Tracheal epithelial cell (primary cell): ENCODE data around the gene OPN3. TPM values are rescaled to one million over a fixed set of nuclear protein-coding genes. Genes with fewer than 3 reads are reported as not detected.

Experiments
- total RNA-seq: library from RNA; depleted of rRNA; stranded (reverse); fragments of >200 nt; gene quantifications from 2 replicates; pipeline ENCODE4 v1.2.1, GENCODE V29; 2014

OPN3 gene
- total RNA-seq = 36.0 and 39.8 TPM in 2 replicates

GRCh38 chr1:241640149-241640866, at the start of gene OPN3, which contains the start of gene CHML:
TSS of gene OPN3 (minus strand) at chr1:241640369. CDS start at chr1:241640254, 115 bp downstream.
TSS of gene CHML (minus strand) at chr1:241640369. CDS start at chr1:241635766, 4,603 bp downstream.

GRCh38 chr1:241652012-241652411, 11.8 kb upstream of the OPN3 start, which contains the start of gene WDR64:
TSS of gene WDR64 (plus strand) at chr1:241652281. CDS start at chr1:241652485, 204 bp downstream.

Other genes with a start within 250 kb of the OPN3 start
- 48.4 and 49.2 TPM in 2 replicates for gene FH, start 120.6 kb downstream of the OPN3 start, total RNA-seq
- 1.2 TPM in 1 of 2 replicates, not detected in the other for gene KMO, start 108.0 kb downstream of the OPN3 start, total RNA-seq
- 7.7 and 14.2 TPM in 2 replicates for gene CHML, start within 50 bp of the OPN3 start, total RNA-seq
- gene WDR64, start 11.9 kb upstream of the OPN3 start, total RNA-seq = not detected in 2 replicates
- gene EXO1, start 207.8 kb upstream of the OPN3 start, total RNA-seq = 0.64 and 1.9 TPM in 2 replicates